Measurements from ENCODE around the gene MED1. TPM values are rescaled to one million over a fixed set of nuclear protein-coding genes. Genes with fewer than 3 reads are reported as not detected.

The MED1 gene
- polyA plus RNA-seq, 6 donors from 2014 or later, result 6.9 to 24.4 (median 20.2) TPM

DNA sequence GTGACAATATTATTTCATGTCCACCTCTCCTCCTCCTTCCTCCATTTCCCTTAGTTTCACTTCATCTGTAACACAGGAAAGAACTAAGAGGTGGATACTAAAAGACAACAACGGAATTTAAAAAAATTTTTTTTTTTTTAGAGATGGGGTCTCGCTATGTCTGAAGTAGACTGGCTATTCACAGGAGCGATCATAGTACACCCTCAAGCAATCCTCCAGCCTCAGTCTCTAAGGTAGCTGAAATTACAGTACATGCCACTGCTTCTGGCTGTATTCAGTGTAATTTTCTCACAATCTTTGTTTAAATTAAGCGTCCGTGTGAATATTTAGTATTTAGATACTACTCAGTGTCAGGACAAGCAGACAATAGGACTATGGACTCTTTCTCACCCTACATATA, 85.2 kb downstream of the MED1 start:
- Mint-ChIP-seq H3K27ac (no peak overlapping the region), H3K36me3 (peaks cover 0 to 4% of the 10 kb centered on the region in 2 donors), H3K27me3 (no peaks in the 10 kb centered on the region), H3K4me1 (peaks cover 14 to 27% (median 16%) of the 10 kb centered on the region in 3 donors), H3K4me3 (no peak overlapping the region), H3K9me3 (no peaks in the 10 kb centered on the region)
- DNase-seq (no peak), ATAC-seq (ENCODE audit: low read depth in 2 of 2) (no peak)

DNA sequence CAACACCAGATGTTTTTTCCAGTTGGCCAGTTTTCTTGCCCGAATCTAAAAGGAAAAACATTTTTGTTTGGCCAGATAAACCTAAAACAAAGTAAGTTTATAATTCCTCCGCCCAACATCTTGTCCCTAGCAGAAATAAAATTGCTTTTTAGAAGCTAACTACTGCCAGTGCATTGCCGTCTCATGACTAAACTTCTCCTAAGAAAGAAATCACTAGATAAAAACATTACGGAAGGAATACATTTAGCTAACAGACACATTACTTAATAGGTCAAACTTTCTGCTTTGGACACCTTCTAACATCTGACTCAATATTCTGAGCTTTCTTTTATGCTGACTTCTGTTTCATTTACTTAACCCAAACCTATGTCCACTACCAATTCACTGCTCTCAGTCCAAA, 85.8 kb downstream of the MED1 start:
- H3K36me3 Mint-ChIP-seq, result peaks cover 0 to 4% of the 10 kb centered on the region in 2 donors

DNA sequence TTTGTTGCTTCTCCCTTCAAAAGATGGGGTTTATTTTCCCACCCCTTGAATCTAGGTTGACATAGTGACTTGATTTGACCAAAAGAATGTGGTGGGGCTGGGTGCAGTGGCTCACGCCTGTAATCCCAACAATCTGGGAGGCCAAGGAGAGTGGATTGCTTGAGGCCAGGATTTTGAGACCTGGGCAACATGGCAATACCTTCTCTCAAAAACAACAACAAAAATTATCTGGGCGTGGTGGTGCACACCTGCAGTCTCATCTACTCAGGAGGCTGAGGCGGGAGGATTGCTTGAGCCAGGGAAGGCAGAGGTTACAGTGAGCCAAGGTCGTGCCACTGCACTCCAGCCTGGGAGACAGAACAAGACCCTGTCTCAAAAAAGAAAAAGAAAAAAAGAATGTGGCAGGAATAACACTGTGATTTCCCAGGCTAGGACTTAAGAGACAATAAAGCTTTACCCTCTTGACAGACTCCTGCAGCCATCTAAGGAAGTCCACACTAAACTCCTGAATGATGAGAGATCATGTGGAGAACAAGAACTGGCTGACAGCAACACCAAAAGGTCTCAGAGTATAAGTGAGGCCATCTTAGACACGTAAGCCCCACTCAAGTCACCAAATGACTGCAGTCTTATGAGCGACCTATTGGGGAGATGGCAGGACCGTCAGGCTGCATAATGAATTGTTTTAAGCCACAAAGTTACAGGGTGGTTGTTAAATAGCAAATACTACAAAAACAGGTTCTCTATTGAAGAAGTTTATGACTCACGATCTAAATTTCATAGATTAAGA, 86.6 kb downstream of the MED1 start:
- H3K36me3 Mint-ChIP-seq, result peaks cover 0 to 4% of the 10 kb centered on the region in 2 donors
- peaks cover 15 to 28% (median 17%) of the 10 kb centered on the region in 3 donors for H3K4me1 Mint-ChIP-seq
- DNase-seq, result no peak
- no peak for ATAC-seq (ENCODE audit: low read depth in 2 of 2)
- peak overlapping the region in 1 of 6 donors; percentile 33 for H3K27ac Mint-ChIP-seq
- H3K9me3 Mint-ChIP-seq, result no peaks in the 10 kb centered on the region
- no peak overlapping the region for H3K4me3 Mint-ChIP-seq
- no peaks in the 10 kb centered on the region for H3K27me3 Mint-ChIP-seq

More for the DNA sequence above, 85.8 kb downstream of the MED1 start:
- no peaks in the 10 kb centered on the region for H3K9me3 Mint-ChIP-seq
- no peaks in the 10 kb centered on the region for H3K27me3 Mint-ChIP-seq
- peak overlapping the region in 1 of 6 donors; percentile 33 for H3K27ac Mint-ChIP-seq
- ATAC-seq (ENCODE audit: low read depth in 2 of 2) (no peak), DNase-seq (no peak)
- H3K4me3 Mint-ChIP-seq, result no peak overlapping the region
- peaks cover 15 to 28% (median 17%) of the 10 kb centered on the region in 3 donors for H3K4me1 Mint-ChIP-seq

DNA sequence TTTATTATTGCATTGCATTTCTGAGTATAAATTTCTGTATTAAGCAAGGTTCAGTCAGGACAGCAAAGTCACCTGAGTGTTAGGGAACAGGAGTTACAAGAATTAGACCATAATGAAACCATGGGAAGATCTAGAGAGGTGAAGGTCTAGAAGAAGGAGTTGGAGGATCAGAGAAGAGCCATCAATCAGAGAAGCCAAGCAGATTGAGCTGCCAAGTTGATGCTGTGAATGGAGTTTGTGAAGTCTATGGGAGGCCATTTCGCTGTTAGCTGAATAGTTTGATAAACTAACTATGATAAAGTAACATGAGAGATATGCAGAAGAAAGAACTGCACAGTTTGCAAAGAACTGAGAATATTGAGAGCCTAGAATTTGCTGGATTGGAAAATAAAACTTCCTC, 90.0 kb downstream of the MED1 start:
- Mint-ChIP-seq H3K36me3 (peaks cover 0 to 8% of the 10 kb centered on the region in 2 donors), H3K4me3 (no peak overlapping the region), H3K27me3 (no peaks in the 10 kb centered on the region), H3K9me3 (no peaks in the 10 kb centered on the region), H3K27ac (peak overlapping the region in 1 of 6 donors; percentile 57), H3K4me1 (peaks cover 15 to 18% (median 16%) of the 10 kb centered on the region in 3 donors)
- no peak for ATAC-seq (ENCODE audit: low read depth in 2 of 2)
- no peak for DNase-seq

DNA sequence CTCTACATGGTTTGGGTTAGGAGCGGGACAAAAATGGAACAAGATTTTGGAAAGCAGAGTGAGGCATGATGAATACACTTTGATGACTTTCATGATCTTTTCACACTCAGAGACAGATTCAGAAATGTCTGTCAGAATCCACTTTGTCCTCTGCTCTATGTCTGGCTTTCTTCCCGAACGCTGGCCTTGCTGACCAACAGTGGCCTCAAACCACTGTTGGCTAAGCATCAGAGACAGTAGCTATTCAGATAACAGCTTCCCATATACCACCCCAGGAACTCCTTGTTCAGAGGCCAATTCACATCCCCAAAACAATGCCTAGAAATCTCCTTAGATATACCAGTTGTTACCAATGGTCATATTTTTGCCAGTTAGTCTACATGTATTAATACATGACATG, 90.5 kb downstream of the MED1 start:
- Mint-ChIP-seq H3K4me3 (no peak overlapping the region), H3K4me1 (peaks cover 14 to 16% (median 15%) of the 10 kb centered on the region in 3 donors), H3K27me3 (no peaks in the 10 kb centered on the region), H3K36me3 (peaks cover 0 to 8% of the 10 kb centered on the region in 2 donors), H3K9me3 (no peaks in the 10 kb centered on the region), H3K27ac (no peak overlapping the region)
- DNase-seq, result no peak
- ATAC-seq (ENCODE audit: low read depth in 2 of 2), result no peak

DNA sequence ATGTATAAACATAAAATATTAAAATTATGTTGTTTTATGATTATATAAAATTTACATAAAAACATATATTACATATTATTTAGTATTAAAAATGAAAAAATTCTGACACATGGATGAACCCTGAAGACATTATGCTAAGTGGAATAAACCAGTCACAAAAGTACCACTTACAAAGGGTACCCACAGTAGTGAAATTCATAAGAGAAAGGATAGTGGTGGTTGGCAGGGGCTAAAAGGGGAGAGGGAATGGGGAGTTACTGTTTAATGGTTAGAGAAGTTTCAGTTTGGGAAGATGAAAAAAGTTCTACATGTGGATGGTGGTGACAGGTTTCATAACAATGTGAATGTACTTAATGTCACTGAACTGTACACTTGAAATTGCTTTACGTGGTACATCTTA, 91.1 kb downstream of the MED1 start:
- H3K4me1 Mint-ChIP-seq, result peaks cover 12 to 15% (median 14%) of the 10 kb centered on the region in 3 donors
- DNase-seq (no peak), ATAC-seq (ENCODE audit: low read depth in 2 of 2) (no peak)
- H3K27ac Mint-ChIP-seq, result no peak overlapping the region
- H3K27me3 Mint-ChIP-seq, result no peaks in the 10 kb centered on the region
- peaks cover 0 to 4% of the 10 kb centered on the region in 2 donors for H3K36me3 Mint-ChIP-seq
- H3K9me3 Mint-ChIP-seq, result no peaks in the 10 kb centered on the region
- H3K4me3 Mint-ChIP-seq, result no peak overlapping the region

DNA sequence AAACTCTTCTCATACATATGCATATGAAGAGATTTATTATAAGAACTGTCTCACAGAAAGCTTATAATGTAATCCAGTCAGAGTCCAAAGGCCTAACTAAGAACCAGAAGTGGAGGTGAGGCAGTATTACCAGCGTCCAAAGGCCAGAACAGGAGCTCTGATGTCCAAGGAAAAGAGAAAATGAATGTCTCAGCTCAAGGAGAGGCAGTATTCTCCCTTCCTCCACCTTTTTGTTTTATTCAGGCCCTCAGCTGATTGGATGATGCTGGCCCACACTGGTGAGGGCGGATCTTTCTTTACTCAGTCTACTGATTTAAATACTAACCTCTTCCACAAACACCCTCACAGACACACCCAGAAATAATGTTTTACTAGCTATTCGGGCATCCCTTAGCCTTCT, 93.1 kb downstream of the MED1 start:
- Mint-ChIP-seq H3K4me1 (peaks cover 6 to 11% (median 8%) of the 10 kb centered on the region in 3 donors), H3K27ac (peak overlapping the region in 2 of 6 donors; percentile 37 to 49), H3K4me3 (no peak overlapping the region), H3K27me3 (no peaks in the 10 kb centered on the region), H3K9me3 (no peaks in the 10 kb centered on the region), H3K36me3 (peaks cover 0 to 4% of the 10 kb centered on the region in 2 donors)
- DNase-seq, result no peak
- ATAC-seq (ENCODE audit: low read depth in 2 of 2), result no peak

DNA sequence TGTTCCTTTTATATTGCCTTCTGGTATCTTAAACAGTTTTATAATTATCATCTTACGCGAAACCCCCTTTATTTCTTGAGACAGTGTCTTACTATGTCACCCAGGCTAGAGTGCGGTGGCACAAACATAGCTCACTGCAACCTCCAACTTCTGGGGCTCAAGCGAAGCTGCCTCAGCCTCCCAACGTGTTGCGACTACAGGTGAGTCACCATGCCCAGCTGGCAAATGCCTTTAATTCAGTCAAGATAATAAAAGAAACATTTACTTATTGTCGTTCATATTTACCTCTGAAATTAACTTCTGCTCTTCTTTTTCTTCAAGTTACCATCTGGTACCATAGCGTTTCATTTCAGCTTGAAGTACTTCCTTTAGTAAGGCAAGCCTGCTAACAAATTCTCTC, 93.6 kb downstream of the MED1 start:
- Mint-ChIP-seq H3K36me3 (peaks cover 0 to 4% of the 10 kb centered on the region in 2 donors), H3K4me3 (no peak overlapping the region), H3K27me3 (no peaks in the 10 kb centered on the region), H3K4me1 (peaks cover 6 to 11% (median 8%) of the 10 kb centered on the region in 3 donors), H3K27ac (peak overlapping the region in 2 of 6 donors; percentile 6 to 15), H3K9me3 (no peaks in the 10 kb centered on the region)
- no peak for DNase-seq
- ATAC-seq (ENCODE audit: low read depth in 2 of 2), result no peak

Other genes with a start within 250 kb of the MED1 start
- gene STAC2, start 225.3 kb downstream of the MED1 start, polyA plus RNA-seq (ENCODE audit: low read depth in 6 of 6), result not detected
- 1 to 10 TPM in 5 of 6 donors, under 1 TPM in 1; 0.74 to 7.2 (median 4.0) TPM for gene FBXL20, start 49.6 kb downstream of the MED1 start, polyA plus RNA-seq (ENCODE audit: low read depth in 6 of 6)
- 1 to 10 TPM in 5 of 6 donors, under 1 TPM in 1; 0.32 to 8.1 (median 4.3) TPM for gene CDK12, start 10.2 kb upstream of the MED1 start, polyA plus RNA-seq (ENCODE audit: low read depth in 6 of 6)
- under 1 TPM in 1 of 6 donors, not detected in 5; 0.09 TPM for gene NEUROD2, start 156.7 kb upstream of the MED1 start, polyA plus RNA-seq (ENCODE audit: low read depth in 6 of 6)
- gene PPP1R1B, start 175.7 kb upstream of the MED1 start, polyA plus RNA-seq (ENCODE audit: low read depth in 6 of 6), result under 1 TPM in 1 of 6 donors, not detected in 5; 0.12 TPM
- 10 to 100 TPM; 30.7 to 53.7 (median 42.0) TPM for gene STARD3, start 185.9 kb upstream of the MED1 start, polyA plus RNA-seq (ENCODE audit: low read depth in 6 of 6)
- gene TCAP, start 214.1 kb upstream of the MED1 start, polyA plus RNA-seq (ENCODE audit: low read depth in 6 of 6), result under 1 TPM in 3 of 6 donors, not detected in 3; 0.12 to 0.25 (median 0.24) TPM
- gene PNMT, start 217.2 kb upstream of the MED1 start, polyA plus RNA-seq (ENCODE audit: low read depth in 6 of 6), result not detected
- gene PGAP3, start 236.8 kb upstream of the MED1 start, polyA plus RNA-seq (ENCODE audit: low read depth in 6 of 6), result 10 to 100 TPM in 2 of 6 donors, 1 to 10 TPM in 4; 7.2 to 18.2 (median 9.1) TPM
- 1 to 10 TPM in 3 of 6 donors, under 1 TPM in 3; 0.20 to 3.0 (median 1.1) TPM for gene ERBB2, start 248.8 kb upstream of the MED1 start, polyA plus RNA-seq (ENCODE audit: low read depth in 6 of 6)

All from naive B cell (primary cell).